Vagina (tissue), 2 donors: ENCODE results near the gene CCDC9B.

ENCODE experiments used
- POLR2A ChIP-seq, 2 donors: fragments of 450-650 bp; IDR thresholded peaks; one replicate each; pipeline ENCODE4 v1.6.1; 2017; ENCODE audit warnings: antibody characterized with exemption in 2 of 2, mild to moderate bottlenecking in 2 of 2, moderate library complexity in 2 of 2
- POLR2AphosphoS5 ChIP-seq, 2 donors: sonication (generic); formaldehyde crosslinking; IDR thresholded peaks; one replicate each; pipeline ENCODE4 v1.9.0; 2017; ENCODE audit warnings: antibody characterized with exemption in 2 of 2, mild to moderate bottlenecking in 2 of 2, low read depth in 1 of 2; ENCODE audit not compliant: insufficient read depth in 1 of 2
- TF ChIP-seq, protein P1 (sequence below), 3 experiments: fragments of 450-650 bp in 2 of 3; fragments of 200-600 bp in 1 of 3; sonication (generic) in 1 of 3; IDR thresholded peaks; one replicate each; pipeline ENCODE4 v1.5.1; 2017 to 2019; ENCODE audit warnings: antibody characterized with exemption in 3 of 3, mild to moderate bottlenecking in 2 of 3, moderate library complexity in 2 of 3

- TF ChIP-seq, protein P1, sequence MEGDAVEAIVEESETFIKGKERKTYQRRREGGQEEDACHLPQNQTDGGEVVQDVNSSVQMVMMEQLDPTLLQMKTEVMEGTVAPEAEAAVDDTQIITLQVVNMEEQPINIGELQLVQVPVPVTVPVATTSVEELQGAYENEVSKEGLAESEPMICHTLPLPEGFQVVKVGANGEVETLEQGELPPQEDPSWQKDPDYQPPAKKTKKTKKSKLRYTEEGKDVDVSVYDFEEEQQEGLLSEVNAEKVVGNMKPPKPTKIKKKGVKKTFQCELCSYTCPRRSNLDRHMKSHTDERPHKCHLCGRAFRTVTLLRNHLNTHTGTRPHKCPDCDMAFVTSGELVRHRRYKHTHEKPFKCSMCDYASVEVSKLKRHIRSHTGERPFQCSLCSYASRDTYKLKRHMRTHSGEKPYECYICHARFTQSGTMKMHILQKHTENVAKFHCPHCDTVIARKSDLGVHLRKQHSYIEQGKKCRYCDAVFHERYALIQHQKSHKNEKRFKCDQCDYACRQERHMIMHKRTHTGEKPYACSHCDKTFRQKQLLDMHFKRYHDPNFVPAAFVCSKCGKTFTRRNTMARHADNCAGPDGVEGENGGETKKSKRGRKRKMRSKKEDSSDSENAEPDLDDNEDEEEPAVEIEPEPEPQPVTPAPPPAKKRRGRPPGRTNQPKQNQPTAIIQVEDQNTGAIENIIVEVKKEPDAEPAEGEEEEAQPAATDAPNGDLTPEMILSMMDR (IDR thresholded peaks at IDR 0.05) = no peak
- TF ChIP-seq POLR2AphosphoS5 (IDR thresholded peaks at IDR 0.05; ENCODE audit: insufficient read depth in 1 of 2, low read depth in 1 of 2) (no peak), POLR2A (IDR thresholded peaks at IDR 0.05) (no peak)
Observed at GRCh38 chr15:40355976-40356585, 15.3 kb upstream of the CCDC9B start.
